DOHH2 (cell line): ENCODE measurements around the gene PTPRN2.

ENCODE experiments used
- EZH2phosphoT487 ChIP-seq: fragments of 200-600 bp; sonication (generic); IDR thresholded peaks from 2 replicates; pipeline ENCODE4 v1.6.1; 2017; ENCODE audit warnings: borderline replicate concordance, mild to moderate bottlenecking, antibody characterized with exemption, low read length, moderate library complexity, mixed read lengths
- TF ChIP-seq, protein P1 (sequence below): fragments of 200-600 bp; sonication (generic); IDR thresholded peaks from one replicate; pipeline ENCODE4 v1.5.1; 2014; ENCODE audit warnings: antibody characterized with exemption, mild to moderate bottlenecking, low read depth, low read length; ENCODE audit not compliant: poor library complexity, severe bottlenecking

DNA sequence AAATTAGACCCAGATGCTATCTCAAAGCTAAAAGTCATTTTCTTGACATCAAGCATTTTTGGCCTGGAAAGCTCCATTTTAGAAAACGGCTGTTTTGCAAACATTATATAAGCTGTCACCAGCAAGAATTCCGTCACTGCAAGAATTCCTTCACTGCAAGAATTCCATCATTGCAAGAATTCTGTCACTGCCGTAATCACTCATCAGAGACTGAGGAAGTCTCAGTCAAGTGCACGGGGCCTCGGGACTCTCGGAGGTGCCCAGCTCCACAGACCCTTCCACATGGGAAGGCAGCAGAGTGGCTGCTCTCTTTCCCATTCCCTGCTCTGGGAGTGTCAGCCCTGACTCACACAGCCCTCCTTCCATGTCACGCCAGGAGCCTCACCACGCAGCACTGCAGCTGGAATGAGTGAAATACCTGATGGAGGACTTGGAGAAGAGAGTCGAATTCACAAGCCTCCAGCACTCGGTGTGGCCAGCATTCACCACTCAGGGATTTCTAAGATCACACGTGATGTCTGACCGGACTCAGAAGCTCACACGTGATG, 168.3 kb downstream of the PTPRN2 start:
- TF ChIP-seq, protein P1, sequence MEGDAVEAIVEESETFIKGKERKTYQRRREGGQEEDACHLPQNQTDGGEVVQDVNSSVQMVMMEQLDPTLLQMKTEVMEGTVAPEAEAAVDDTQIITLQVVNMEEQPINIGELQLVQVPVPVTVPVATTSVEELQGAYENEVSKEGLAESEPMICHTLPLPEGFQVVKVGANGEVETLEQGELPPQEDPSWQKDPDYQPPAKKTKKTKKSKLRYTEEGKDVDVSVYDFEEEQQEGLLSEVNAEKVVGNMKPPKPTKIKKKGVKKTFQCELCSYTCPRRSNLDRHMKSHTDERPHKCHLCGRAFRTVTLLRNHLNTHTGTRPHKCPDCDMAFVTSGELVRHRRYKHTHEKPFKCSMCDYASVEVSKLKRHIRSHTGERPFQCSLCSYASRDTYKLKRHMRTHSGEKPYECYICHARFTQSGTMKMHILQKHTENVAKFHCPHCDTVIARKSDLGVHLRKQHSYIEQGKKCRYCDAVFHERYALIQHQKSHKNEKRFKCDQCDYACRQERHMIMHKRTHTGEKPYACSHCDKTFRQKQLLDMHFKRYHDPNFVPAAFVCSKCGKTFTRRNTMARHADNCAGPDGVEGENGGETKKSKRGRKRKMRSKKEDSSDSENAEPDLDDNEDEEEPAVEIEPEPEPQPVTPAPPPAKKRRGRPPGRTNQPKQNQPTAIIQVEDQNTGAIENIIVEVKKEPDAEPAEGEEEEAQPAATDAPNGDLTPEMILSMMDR = no peak
- no peak for TF ChIP-seq EZH2phosphoT487
